HG03439 (cell line): ENCODE data around the gene NRK.
"Not testable (repeated sequence)": the region's sequence is repeated elsewhere in the genome, so short reads cannot be mapped to it uniquely, and the experiment has no call there.

Experiments used
- ATAC-seq: cut with Tn5 transposase; IDR thresholded peaks from one replicate; pipeline ENCODE4 v1.9.1; 2021; ENCODE audit warnings: mild to moderate bottlenecking, moderate library complexity; ENCODE audit not compliant: unreplicated experiment

The NRK gene

DNA sequence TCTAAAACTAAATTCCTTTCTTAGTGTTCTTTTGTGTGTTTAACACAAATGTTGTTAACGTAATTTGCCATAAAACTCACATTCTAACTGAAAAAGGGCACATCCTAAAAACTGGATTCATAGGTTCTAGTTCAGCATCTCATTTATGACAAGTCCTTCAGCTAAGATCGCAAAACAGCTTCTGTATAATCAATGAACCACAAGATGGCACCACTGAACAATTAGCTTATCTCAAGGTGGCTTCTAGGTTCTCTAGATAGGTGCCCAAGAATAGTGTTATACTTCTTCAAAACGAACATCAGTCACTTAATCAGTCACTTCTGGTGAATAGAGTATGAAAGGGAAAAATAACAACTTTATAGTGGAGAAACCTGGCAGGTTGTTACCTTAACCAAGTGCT lies 54.3 kb downstream of the NRK start:
- ATAC-seq = no peak

DNA sequence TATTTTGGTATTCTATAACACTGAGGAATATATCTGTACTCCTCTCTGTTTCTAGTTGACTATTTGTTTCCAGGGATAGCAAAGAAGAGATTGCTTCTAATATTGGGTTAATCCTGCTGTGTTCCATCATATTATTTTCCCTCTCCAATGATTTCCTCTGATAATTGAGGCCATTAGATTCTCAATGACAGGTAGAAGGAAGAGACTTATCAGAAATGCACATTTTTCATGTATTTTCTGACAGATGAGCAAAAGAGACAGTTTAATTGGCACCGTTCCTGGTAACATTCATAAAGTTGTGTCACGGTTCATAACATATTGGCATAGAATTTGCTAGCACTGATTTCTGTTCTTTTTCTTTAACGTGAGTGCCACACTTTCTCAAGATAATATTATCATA lies 58.2 kb downstream of the NRK start:
- ATAC-seq = no peak

GRCh38 chrX:105882581-105883275 lies 60.4 kb downstream of the NRK start:
- no peak for ATAC-seq

DNA sequence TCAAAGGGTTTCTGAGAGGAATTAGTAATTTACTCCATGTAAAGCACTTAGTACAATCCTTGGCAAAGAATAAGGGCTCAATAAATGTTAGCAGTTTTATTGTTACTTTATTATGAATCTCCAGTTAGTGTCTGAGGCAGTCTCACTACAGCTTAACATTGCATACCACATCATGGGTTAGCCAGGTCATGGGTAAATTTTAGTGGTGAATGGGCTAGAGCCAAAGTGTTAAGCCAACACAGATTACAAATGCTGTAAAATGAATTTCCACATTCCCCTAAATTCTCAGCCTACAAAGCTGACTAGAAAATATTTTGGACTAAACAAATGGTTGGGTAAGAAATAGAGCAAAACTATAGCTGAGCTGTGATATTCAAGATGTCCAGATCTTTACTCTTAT lies 72.4 kb downstream of the NRK start:
- ATAC-seq = no peak

DNA sequence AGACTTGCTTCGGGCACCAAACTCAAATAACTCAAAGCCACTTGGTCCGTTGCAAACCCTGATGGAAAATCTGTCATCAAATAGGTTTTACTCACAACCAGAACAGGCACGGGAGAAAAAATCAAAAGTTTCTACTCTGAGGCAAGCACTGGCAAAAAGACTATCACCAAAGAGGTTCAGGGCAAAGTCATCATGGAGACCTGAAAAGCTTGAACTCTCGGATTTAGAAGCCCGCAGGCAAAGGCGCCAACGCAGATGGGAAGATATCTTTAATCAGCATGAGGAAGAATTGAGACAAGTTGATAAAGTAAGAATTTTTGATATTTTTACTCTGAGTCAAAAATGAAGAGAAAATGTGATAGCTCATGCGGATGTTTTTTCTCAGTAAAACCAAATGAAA lies 87.2 kb downstream of the NRK start:
- no peak for ATAC-seq

DNA sequence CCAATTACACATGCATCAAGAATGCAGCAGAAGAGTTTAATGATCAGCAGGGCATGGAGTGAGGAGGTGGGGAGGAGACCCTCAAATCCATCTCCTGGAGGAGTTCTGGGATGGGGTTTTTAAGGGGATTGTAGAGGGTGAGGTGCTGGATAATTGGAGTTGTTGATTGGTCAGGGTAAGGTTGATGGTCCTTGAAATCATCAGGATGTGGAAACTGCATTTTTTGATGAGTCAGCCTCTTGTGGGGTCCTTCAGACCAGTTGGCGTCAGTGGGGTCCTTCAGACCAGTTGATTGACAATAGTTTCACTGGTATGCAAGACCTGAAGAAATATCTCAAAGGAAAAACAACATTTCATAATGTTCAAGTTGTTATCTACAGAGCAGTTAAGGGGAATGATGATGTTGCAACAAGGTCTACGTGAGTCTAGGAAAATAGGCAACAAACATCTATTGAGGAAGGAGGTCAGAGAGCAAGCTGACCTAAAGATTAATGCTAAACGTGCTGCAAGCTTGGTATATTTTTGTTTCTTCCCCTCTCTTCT lies 88.3 kb downstream of the NRK start:
- ATAC-seq = no peak

DNA sequence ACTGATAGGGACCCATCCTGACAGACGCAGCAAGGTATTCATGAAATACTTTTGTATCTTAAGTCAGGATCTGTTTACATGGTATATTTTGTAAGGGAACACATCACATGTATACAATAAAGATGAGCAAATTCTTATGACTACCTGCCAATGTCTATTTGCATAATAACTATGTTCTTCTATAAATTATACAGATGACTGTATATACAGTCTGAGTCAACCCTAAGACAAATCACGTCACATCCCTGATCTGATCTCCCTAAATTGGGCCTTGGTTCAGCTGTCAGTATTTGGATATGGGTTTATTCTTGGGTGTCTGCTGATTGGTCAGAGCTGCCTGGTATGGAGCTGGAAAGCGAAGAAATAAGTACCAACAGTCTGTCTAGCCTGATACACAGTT lies 122.9 kb downstream of the NRK start:
- ATAC-seq = no peak

DNA sequence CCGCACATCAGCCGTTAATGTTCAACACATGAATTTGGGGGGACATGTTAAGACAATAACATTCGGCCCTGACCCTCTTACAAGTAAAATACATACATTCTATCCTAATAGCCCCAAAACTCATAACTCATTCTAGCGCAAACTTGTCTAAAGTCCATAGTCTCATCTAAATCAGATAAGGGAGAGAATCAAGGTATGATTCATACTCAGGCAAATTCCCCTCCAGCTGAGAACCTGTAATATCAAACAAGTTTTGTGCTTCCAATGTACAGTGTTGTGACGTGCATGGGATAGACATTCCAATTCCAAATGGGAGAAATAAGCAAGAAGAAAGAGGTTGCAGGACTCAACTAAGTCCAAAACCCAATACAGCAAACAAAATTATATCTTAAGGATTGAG lies 147.1 kb downstream of the NRK start:
- ATAC-seq = no peak

GRCh38 chrX:105972690-105973386 lies 150.5 kb downstream of the NRK start:
- ATAC-seq = no peak

- no peak for ATAC-seq
Observed at GRCh38 chrX:105973387-105973739, 151.0 kb downstream of the NRK start.

DNA sequence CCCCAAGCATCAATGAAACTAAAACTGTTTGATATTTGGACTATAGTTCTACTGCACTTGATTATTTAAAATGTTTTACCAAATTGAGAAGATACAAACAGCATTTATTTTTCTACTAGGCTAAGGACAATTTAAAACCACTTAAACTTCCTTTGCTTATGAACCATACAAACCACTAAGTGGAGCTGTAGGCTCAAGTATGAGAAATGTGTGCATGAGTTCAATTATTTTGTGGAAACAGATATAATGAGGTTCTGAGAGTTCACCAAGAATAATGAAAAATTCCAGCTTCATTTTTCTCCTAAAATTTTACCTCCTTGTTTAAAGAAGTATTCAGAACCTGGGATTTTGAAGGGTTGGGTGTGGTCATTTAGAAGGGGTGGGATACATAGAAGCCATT lies 153.0 kb downstream of the NRK start:
- no peak for ATAC-seq

DNA sequence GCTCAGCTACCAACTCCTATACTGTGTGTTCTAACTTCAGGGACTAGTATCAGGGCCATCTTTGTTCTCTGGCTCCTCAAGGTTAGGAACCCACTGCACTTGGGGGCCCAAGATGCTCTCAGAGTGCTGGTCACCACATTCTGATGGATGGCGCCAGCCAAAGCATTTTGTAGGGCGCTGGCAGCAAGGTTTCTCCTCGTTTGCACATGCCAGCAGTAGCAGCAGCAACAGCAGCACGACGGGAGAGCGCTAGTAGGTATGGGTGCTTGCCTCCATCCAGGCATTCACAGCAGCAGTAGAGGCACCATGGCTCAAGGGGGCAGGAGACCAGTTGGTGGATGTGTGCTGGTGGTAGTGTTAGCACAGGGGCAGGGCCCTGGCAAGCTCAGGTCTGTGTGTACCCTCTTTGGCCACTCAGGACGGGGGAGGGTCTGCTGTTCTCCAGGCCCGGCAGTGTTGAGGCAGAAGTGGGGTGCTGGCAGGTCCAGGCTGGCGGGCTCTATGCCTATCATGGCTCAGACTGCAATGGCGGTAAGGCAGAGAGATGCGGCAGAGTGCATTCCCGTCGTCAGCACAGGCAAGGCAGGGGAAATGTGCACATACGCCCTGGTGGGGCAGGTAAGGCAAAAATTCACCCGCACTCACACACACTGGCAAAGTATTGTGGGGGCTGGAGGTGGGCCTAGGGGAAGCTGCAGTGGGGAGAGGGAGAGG lies 159.6 kb downstream of the NRK start:
- ATAC-seq = no peak

DNA sequence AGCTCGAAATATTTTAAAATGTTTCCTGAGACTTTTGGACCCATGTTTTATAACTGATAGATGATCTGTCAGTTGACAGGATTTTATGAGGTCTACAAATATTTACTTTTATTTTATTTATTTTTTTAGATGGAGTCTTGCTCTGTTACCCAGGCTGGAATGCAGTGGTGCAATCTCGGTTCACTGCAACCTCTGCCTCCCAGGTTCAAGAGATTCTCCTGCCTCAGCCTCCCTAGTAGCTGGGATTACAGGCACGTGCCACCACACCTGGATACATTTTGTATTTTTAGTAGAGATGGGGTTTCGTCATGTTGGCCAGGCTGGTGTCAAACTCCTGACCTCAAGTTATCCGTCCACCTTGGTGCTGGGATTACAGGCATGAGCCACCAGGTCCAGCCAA lies 166.1 kb downstream of the NRK start:
- ATAC-seq = not testable (repeated sequence)

- ATAC-seq = no peak
Observed at GRCh38 chrX:105999294-105999693, 177.0 kb downstream of the NRK start.

DNA sequence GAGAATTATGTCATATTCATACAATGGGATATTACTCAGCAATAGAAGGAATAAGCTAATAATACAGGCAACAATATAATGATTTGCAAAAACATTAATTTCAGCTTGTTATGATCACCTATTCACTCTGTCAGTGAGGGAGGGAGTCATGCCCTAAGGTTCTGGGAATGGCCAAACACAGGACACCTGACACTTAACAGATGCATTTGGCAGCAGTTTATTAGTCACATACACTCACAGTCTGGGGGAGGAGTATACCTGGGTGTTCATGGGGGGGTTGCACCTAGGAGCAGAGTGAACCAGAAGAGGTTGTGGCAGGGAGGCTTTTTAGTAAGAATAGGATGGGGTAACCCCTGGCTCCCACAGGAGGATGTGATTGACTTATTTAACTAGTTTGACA lies 177.9 kb downstream of the NRK start:
- ATAC-seq = no peak

DNA sequence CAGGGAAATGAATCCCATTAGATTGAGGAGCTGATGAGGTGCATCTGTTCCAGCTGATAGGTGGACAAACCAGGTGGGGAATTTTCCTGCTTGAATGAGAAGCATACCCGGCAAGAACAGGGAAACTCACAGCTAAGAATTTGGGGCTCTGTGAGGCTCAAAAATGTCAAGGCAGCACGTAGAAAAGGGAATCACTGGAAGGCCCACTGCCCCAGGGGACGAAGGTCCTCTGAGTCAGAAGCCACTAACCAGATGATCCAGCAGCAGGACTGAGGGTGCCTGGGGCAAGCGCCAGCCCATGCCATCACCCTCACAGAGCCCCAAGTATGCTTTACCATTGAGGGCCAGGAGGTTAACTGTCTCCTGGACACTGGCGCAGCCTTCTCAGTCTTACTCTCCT lies 178.3 kb downstream of the NRK start:
- ATAC-seq = not testable (repeated sequence)

GRCh38 chrX:106005684-106006083 lies 183.3 kb downstream of the NRK start:
- no peak for ATAC-seq

GRCh38 chrX:106007815-106008214 lies 185.5 kb downstream of the NRK start:
- ATAC-seq = no peak
